SK-N-SH (cell line): ENCODE results near the gene PRRT1. TPM values are rescaled to one million over a fixed set of nuclear protein-coding genes. Genes with fewer than 3 reads are reported as not detected.

Source experiments
- CTCF ChIA-PET: fragments of 300-600, 350-600 bp; formaldehyde crosslinking; extraction: SDS; loops from one replicate; lab custom pipeline; 2021; lab: Yijun Ruan, JAX
- POLR2A ChIA-PET: fragments of 350-600 bp; sonication (Branson Sonifier 250); formaldehyde crosslinking; extraction: SDS; loops from one replicate; lab custom pipeline; 2020; ENCODE audit warnings: antibody characterized with exemption, inconsistent platforms; lab: Yijun Ruan, JAX
- DNase-seq: peaks from one replicate; pipeline ENCODE4 v3.0.0; 2012
- H2AFZ ChIP-seq: fragments of 200-600 bp; sonication (generic); 2 replicates; pipeline ENCODE4 v1.8.1; 2016; ENCODE audit warnings: antibody characterized with exemption, mild to moderate bottlenecking, low read depth
- H3F3A ChIP-seq: fragments of 200-600 bp; sonication (generic); replicated peaks from 2 replicates; pipeline ENCODE3; 2016; ENCODE audit warnings: antibody characterized with exemption, mild to moderate bottlenecking; ENCODE audit not compliant: insufficient read depth
- H3K27ac ChIP-seq, 2 experiments: fragments of 200-500 bp in 1 of 2; fragments of 200-600 bp in 1 of 2; sonication (Bioruptor generic) in 1 of 2; sonication (generic), shearing (Covaris generic) in 1 of 2; 2 replicates each; pipeline versions ENCODE4 v1.5.1 to v1.6.1; 2014 to 2016; ENCODE audit warnings: low read depth in 2 of 2, inconsistent platforms in 1 of 2, low read length in 1 of 2, mild to moderate bottlenecking in 1 of 2, mixed read lengths in 1 of 2
- H3K27me3 ChIP-seq: fragments of 200-600 bp; sonication (generic), shearing (Covaris generic); 2 replicates; pipeline ENCODE4 v1.6.1; 2016; ENCODE audit warnings: mixed run types; ENCODE audit not compliant: insufficient read depth
- H3K36me3 ChIP-seq, 2 experiments: fragments of 200-500 bp in 1 of 2; fragments of 200-600 bp in 1 of 2; sonication (Bioruptor generic) in 1 of 2; sonication (generic) in 1 of 2; replicated peaks in 1 of 2; 2 replicates each; pipeline versions ENCODE3 to v1.5.1; 2014 to 2016; ENCODE audit warnings: low read length in 1 of 2, mild to moderate bottlenecking in 1 of 2; ENCODE audit not compliant: insufficient read depth in 2 of 2, control insufficient read depth in 1 of 2
- H3K4me1 ChIP-seq, 2 experiments: fragments of 200-500 bp in 1 of 2; fragments of 200-600 bp in 1 of 2; sonication (Bioruptor generic) in 1 of 2; sonication (generic), shearing (Covaris generic) in 1 of 2; 2 replicates each; pipeline versions ENCODE4 v1.5.1 to v1.6.1; 2014 to 2016; ENCODE audit warnings: low read depth in 1 of 2, low read length in 1 of 2, mixed run types in 1 of 2; ENCODE audit not compliant: insufficient read depth in 2 of 2, control insufficient read depth in 1 of 2
- H3K4me2 ChIP-seq: fragments of 200-600 bp; sonication (generic), shearing (Covaris generic); 2 replicates; pipeline ENCODE4 v1.6.1; 2017; ENCODE audit warnings: mixed run types
- H3K4me3 ChIP-seq, 2 experiments: fragments of 200-500 bp in 1 of 2; fragments of 200-600 bp in 1 of 2; sonication (Bioruptor generic) in 1 of 2; sonication (generic), shearing (Covaris generic) in 1 of 2; 2 replicates each; pipeline versions ENCODE4 v1.5.1 to v1.8.1; 2014 to 2016; ENCODE audit warnings: low read depth in 2 of 2, inconsistent platforms in 1 of 2, low read length in 1 of 2, mild to moderate bottlenecking in 1 of 2, mixed read lengths in 1 of 2, moderate library complexity in 1 of 2
- H3K79me2 ChIP-seq: fragments of 200-600 bp; sonication (generic); 2 replicates; pipeline ENCODE4 v1.8.1; 2017; ENCODE audit warnings: mild to moderate bottlenecking; ENCODE audit not compliant: insufficient read depth
- H3K9ac ChIP-seq: fragments of 200-600 bp; sonication (generic); 2 replicates; pipeline ENCODE4 v1.6.1; 2017; ENCODE audit warnings: mixed run types
- H3K9me2 ChIP-seq: fragments of 200-600 bp; sonication (generic); 2 replicates; pipeline ENCODE4 v1.6.1; 2017; ENCODE audit warnings: mixed run types
- H3K9me3 ChIP-seq: fragments of 200-600 bp; sonication (generic); 2 replicates; pipeline ENCODE4 v1.6.1; 2017; ENCODE audit warnings: mixed run types, mild to moderate bottlenecking, moderate library complexity
- H4K20me1 ChIP-seq: fragments of 200-600 bp; sonication (generic); 2 replicates; pipeline ENCODE4 v1.6.1; 2017; ENCODE audit warnings: mild to moderate bottlenecking, mixed run types; ENCODE audit not compliant: insufficient read depth
- ELF1 ChIP-seq: IDR thresholded peaks from 2 replicates; pipeline ENCODE4 v1.4.0; 2012
- EP300 ChIP-seq, 2 experiments: IDR thresholded peaks; 2 replicates each; pipeline versions ENCODE4 v1.4.0 to v1.6.1; 2012; ENCODE audit warnings: borderline replicate concordance in 1 of 2, low read depth in 1 of 2, low read length in 1 of 2
- EZH2phosphoT487 ChIP-seq: fragments of 200-600 bp; sonication (generic); IDR thresholded peaks from 2 replicates; pipeline ENCODE4 v1.6.1; 2017; ENCODE audit warnings: low read depth, mixed run types, mild to moderate bottlenecking, antibody characterized with exemption, moderate library complexity, borderline replicate concordance
- FOXJ3 ChIP-seq: sonication (generic); formaldehyde crosslinking; IDR thresholded peaks from 2 replicates; pipeline ENCODE4 v1.5.1; 2020; ENCODE audit warnings: mild to moderate bottlenecking, missing genetic modification reagents
- FOXM1 ChIP-seq: IDR thresholded peaks from 2 replicates; pipeline ENCODE4 v1.4.0; 2012; ENCODE audit warnings: low read depth, mild to moderate bottlenecking
- JUND ChIP-seq: IDR thresholded peaks from 2 replicates; pipeline ENCODE4 v1.4.0; 2012
- MEF2A ChIP-seq: IDR thresholded peaks from 2 replicates; pipeline ENCODE4 v1.4.0; 2012; ENCODE audit warnings: low read depth, borderline replicate concordance
- MXI1 ChIP-seq: IDR thresholded peaks from 2 replicates; pipeline ENCODE4 v1.6.1; 2012; ENCODE audit warnings: mild to moderate bottlenecking, low read depth, low read length, improper control_type of control experiment
- NRF1 ChIP-seq: IDR thresholded peaks from 2 replicates; pipeline ENCODE4 v1.6.1; 2012; ENCODE audit warnings: low read depth, mild to moderate bottlenecking, low read length
- PBX3 ChIP-seq: IDR thresholded peaks from 2 replicates; pipeline ENCODE4; 2012
- POLR2AphosphoS5 ChIP-seq: IDR thresholded peaks from 2 replicates; pipeline ENCODE4 v1.6.1; 2012; ENCODE audit warnings: low read depth, low read length
- RAD21 ChIP-seq: IDR thresholded peaks from 2 replicates; pipeline ENCODE4 v1.6.1; 2012; ENCODE audit warnings: mild to moderate bottlenecking, low read length
- RCOR1 ChIP-seq: fragments of 150-350 bp; IDR thresholded peaks from 2 replicates; pipeline ENCODE4 v1.6.1; 2017; ENCODE audit warnings: antibody characterized with exemption, low read length
- RXRA ChIP-seq: IDR thresholded peaks from 2 replicates; pipeline ENCODE4 v1.4.0; 2012; ENCODE audit warnings: low read depth, mild to moderate bottlenecking, borderline replicate concordance
- SIN3A ChIP-seq: IDR thresholded peaks from 2 replicates; pipeline ENCODE4 v1.6.1; 2012; ENCODE audit warnings: low read depth, mild to moderate bottlenecking, low read length, moderate library complexity, borderline replicate concordance
- TCF12 ChIP-seq: IDR thresholded peaks from 2 replicates; pipeline ENCODE4 v1.4.0; 2012
- YY1 ChIP-seq: IDR thresholded peaks from 2 replicates; pipeline ENCODE4 v1.4.0; 2012; ENCODE audit warnings: low read depth, mild to moderate bottlenecking
- WGBS: methylation state at CpG from one replicate; pipeline ENCODE4 v1.1.6; 2017; ENCODE audit warnings: low lambda C conversion rate; 5-methylcytosine and 5-hydroxymethylcytosine counted together
- polyA plus RNA-seq, 3 experiments: library from polyadenylated mRNA; depleted of rRNA; stranded (reverse); fragments of >200 nt; gene quantifications; 2 replicates each; pipeline ENCODE4 v1.2.3, GENCODE V29; 2012
- TF ChIP-seq, protein P1 (sequence below): fragments of 200-600 bp; sonication (generic); IDR thresholded peaks from 2 replicates; pipeline ENCODE4 v1.6.1; 2017; ENCODE audit warnings: antibody characterized with exemption, mild to moderate bottlenecking, moderate library complexity
- TF ChIP-seq, protein P2 (sequence below): IDR thresholded peaks from 2 replicates; pipeline ENCODE4 v1.4.0; 2012; ENCODE audit warnings: low read depth, borderline replicate concordance

Gene PRRT1
- polyA plus RNA-seq, 1 of the 3 experiments (the other 2 are of a cell fraction) = 1.5 TPM

DNA sequence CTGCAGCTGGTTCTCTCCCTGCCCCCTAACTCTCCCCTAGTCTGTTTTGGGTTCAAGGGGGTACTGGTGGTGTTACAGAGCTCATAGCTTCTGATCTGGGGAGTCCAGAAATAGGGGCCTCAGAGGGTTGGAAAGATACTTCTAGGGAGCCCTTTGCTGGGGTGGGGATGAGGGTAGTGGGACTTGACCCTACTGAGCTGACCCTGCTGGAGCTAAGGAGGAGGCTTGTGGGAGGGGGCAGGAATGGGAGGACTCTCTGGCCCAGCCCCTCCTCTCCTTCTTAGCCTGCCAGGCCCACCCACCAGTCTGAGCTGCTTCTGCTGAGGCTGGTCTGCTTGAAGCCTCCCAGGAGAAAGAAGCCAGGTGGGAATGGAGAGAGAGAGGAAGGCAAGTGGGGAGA is 12.6 kb upstream of the PRRT1 start, which contains the start of gene EGFL8:
Gene EGFL8, plus strand, starts transcription at position 301 of the 400 bp plus-strand sequence. CDS start 1,571 bp downstream, outside the sequence.
- Histone ChIP-seq H3K4me3 (no peak within 1 kb of the TSS), H2AFZ (no peak within 1 kb of the TSS), H3K4me1 (no peaks in the 10 kb centered on the region), H4K20me1 (no peaks in the 10 kb centered on the region), H3K79me2 (no peaks in the 10 kb centered on the region), H3K36me3 (peaks cover 10 to 19% of the 10 kb centered on the region in 2 experiments)
- no peak for DNase-seq
- TF ChIP-seq EZH2phosphoT487 = no peak
- TF ChIP-seq RAD21 = no peak
- no peak for TF ChIP-seq FOXM1
- TF ChIP-seq ELF1 = no peak
- TF ChIP-seq PBX3 = no peak
- no peak for TF ChIP-seq RXRA
- no peak for TF ChIP-seq POLR2AphosphoS5
- TF ChIP-seq FOXJ3 (CRISPR knock-in tag) = no peak
- no peak for TF ChIP-seq EP300 (IDR thresholded peaks at IDR 0.05; ENCODE audit: borderline replicate concordance in 1 of 2, low read depth in 1 of 2, low read length in 1 of 2)
- TF ChIP-seq RCOR1 = no peak
- no peak for TF ChIP-seq NRF1
- TF ChIP-seq, protein P1, sequence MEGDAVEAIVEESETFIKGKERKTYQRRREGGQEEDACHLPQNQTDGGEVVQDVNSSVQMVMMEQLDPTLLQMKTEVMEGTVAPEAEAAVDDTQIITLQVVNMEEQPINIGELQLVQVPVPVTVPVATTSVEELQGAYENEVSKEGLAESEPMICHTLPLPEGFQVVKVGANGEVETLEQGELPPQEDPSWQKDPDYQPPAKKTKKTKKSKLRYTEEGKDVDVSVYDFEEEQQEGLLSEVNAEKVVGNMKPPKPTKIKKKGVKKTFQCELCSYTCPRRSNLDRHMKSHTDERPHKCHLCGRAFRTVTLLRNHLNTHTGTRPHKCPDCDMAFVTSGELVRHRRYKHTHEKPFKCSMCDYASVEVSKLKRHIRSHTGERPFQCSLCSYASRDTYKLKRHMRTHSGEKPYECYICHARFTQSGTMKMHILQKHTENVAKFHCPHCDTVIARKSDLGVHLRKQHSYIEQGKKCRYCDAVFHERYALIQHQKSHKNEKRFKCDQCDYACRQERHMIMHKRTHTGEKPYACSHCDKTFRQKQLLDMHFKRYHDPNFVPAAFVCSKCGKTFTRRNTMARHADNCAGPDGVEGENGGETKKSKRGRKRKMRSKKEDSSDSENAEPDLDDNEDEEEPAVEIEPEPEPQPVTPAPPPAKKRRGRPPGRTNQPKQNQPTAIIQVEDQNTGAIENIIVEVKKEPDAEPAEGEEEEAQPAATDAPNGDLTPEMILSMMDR = no peak
- TF ChIP-seq, all 33 proteins: peak for 0
- peaks cover 2% of the 10 kb centered on the region for H3F3A ChIP-seq
- H3K9me3 ChIP-seq = no peaks in the 10 kb centered on the region
- H3K27me3 ChIP-seq = no peaks in the 10 kb centered on the region
- H3K4me2 ChIP-seq = no peak within 1 kb of the TSS
- H3K27ac ChIP-seq = no peak within 1 kb of the TSS
- CTCF ChIA-PET = interaction anchor here (1.0 to 2.0 kb wide), 4 partner anchors 10 to 46 kb away, joined by 3 to 7 read pairs (median 5); partner anchors contain the start of gene AGPAT1
- no peak within 1 kb of the TSS for H3K9ac ChIP-seq
- H3K9me2 ChIP-seq = no peaks in the 10 kb centered on the region
- POLR2A ChIA-PET = no interaction called here

DNA sequence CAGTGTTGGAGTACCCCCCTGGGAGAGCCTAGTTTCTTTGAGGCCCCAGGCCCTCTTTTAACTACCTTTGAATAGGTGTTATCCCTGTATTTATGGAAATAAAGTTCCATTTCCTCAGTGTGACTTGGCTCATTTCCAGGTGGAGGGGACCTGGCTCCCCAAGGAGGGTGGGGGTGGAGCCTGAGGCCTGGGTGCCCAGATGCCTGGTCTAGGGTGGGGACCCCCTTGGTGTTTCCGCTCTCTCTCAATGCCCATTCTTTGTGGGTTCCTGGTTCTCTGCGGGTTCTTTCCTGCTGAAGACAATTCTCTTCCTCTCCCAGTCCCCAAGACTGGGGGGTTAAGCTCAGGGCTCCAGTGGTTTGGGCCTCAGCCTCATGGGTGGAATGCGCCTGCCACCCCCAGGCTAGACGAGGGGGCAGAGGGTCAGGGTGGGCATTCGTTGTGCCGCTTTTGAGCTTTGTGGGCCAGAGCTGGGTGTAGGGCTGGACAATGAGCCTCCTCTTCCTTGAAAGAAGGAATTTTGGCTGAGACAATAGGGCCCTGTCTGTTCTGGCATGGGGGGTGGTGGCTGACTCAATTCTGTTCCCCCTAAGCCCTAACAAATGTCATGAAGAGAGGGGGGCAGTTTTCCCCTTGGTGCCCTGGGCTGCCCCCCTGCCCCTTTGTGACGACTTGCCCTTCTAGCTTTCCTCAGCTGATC is 12.0 kb upstream of the PRRT1 start:
- Histone ChIP-seq H3K9me2 (no peaks in the 10 kb centered on the region), H3K4me3 (no peak overlapping the region), H3K4me2 (no peak overlapping the region), H3F3A (peaks cover 2% of the 10 kb centered on the region), H2AFZ (no peak overlapping the region), H3K4me1 (no peaks in the 10 kb centered on the region), H4K20me1 (no peaks in the 10 kb centered on the region), H3K27me3 (no peaks in the 10 kb centered on the region), H3K79me2 (no peaks in the 10 kb centered on the region), H3K36me3 (peaks cover 12 to 17% of the 10 kb centered on the region in 2 experiments), H3K27ac (no peak overlapping the region), H3K9me3 (no peaks in the 10 kb centered on the region), H3K9ac (no peak overlapping the region)
- ChIA-PET CTCF (interaction anchor here (1.2 to 2.0 kb wide), 3 partner anchors 9 to 45 kb away, joined by 3 to 7 read pairs (median 7); partner anchors contain the start of gene AGPAT1), POLR2A (no interaction called here)
- WGBS = 100% methylated on average over 1 of the region's 7 CpGs
- DNase-seq = no peak
- no peak for TF ChIP-seq FOXM1
- TF ChIP-seq SIN3A = no peak
- no peak for TF ChIP-seq TCF12
- TF ChIP-seq, protein P1 = no peak
- TF ChIP-seq, protein P2, sequence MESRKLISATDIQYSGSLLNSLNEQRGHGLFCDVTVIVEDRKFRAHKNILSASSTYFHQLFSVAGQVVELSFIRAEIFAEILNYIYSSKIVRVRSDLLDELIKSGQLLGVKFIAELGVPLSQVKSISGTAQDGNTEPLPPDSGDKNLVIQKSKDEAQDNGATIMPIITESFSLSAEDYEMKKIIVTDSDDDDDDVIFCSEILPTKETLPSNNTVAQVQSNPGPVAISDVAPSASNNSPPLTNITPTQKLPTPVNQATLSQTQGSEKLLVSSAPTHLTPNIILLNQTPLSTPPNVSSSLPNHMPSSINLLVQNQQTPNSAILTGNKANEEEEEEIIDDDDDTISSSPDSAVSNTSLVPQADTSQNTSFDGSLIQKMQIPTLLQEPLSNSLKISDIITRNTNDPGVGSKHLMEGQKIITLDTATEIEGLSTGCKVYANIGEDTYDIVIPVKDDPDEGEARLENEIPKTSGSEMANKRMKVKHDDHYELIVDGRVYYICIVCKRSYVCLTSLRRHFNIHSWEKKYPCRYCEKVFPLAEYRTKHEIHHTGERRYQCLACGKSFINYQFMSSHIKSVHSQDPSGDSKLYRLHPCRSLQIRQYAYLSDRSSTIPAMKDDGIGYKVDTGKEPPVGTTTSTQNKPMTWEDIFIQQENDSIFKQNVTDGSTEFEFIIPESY = no peak
- no peak for TF ChIP-seq JUND
- TF ChIP-seq YY1 = no peak
- TF ChIP-seq PBX3 = no peak
- TF ChIP-seq ELF1 = no peak
- TF ChIP-seq MXI1 = no peak
- TF ChIP-seq MEF2A = no peak
